ENCODE data around the gene HMCN2.

Gene HMCN2

GRCh38 chr9:130417602-130418001 lies 152.0 kb downstream of the HMCN2 start:
- DNase-seq (ENCODE audit: low spot score): no peak

DNA sequence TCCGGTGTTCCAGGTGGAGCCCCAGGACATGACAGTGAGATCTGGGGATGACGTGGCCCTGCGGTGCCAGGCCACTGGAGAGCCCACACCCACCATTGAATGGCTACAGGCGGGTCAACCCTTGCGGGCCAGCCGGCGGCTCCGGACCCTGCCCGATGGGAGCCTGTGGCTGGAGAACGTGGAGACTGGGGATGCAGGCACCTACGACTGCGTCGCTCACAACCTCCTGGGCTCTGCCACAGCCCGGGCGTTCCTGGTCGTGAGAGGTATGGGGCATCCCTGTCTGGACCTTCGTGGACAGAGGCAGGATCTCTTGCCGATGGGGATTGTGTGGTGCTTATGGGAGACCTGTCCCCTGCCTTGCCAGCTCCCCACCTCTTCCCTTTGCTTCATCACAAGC lies 153.2 kb downstream of the HMCN2 start:
- DNase-seq (ENCODE audit: low spot score): no peak

- DNase-seq (ENCODE audit: low spot score): no peak
These were observed 154.0 kb downstream of the HMCN2 start for GRCh38 chr9:130419521-130420035.

GRCh38 chr9:130421154-130421801 lies 155.7 kb downstream of the HMCN2 start:
- no peak for DNase-seq (ENCODE audit: low spot score)

DNA sequence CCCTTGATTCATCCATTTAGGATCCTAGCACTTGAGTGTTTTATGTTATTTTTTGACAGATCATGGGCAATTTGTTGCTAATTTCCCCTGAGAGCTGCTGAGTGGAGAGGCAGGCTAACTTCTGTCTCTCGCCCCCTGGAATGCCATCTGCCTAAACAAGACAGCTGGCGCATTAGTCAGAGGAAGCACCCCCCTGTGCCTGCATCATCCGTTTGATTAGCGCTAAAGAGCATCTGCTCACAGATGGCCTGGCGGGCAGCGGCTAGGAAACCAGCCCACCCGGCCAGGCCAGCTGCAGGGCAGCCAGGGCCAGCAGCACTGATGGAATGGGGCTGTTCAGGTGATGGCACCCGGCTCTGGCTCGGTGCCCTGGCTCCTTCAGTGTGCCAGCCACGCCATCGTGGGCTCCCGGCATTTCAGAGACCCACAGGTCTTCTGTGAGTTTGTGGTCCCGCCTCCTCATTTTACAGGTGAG lies 156.3 kb downstream of the HMCN2 start:
- DNase-seq (ENCODE audit: low spot score): no peak

GRCh38 chr9:130422546-130422945 lies 157.0 kb downstream of the HMCN2 start:
- DNase-seq (ENCODE audit: low spot score): no peak

- DNase-seq (ENCODE audit: low spot score): no peak
These were observed 157.7 kb downstream of the HMCN2 start for GRCh38 chr9:130423272-130423671.

DNA sequence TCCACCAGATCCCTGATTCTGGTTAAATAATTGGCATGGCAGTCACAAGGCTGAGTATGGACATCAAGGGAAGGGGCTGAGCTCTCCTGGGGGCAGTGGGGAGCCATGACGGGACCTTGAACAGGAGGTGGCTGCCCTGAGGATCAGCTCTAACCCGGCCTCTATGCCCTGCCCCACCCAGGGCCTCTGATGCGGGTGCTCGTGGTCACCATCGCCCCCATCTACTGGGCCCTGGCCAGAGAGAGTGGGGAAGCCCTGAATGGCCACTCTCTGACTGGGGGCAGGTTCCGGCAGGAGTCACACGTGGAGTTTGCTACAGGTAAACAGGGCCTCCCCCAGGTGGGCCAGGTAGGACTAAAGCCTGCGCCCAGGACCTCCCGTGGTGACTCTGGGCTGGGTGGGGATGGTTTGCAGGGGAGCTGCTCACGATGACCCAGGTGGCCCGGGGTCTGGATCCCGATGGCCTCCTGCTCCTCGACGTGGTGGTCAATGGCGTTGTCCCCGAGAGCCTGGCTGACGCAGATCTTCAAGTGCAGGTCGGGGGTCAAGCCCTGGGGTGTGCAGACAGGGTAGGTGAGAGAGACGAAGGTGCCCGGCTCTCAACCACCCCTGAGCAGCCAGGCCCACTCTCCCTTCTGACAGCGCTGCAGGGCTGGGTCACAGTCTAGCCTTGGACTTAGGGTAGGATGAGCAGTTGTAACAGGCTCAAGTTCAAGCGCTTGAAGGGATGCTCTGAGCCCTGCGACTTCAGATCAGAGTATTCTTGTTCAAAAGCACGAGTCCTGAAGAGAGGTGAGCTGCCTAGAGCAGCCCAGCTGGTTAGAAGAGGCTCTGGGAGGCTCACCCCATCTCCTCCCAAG lies 159.3 kb downstream of the HMCN2 start:
- DNase-seq (ENCODE audit: low spot score): no peak

- DNase-seq (ENCODE audit: low spot score): no peak
These were observed 160.3 kb downstream of the HMCN2 start for GRCh38 chr9:130425741-130426466.

- DNase-seq (ENCODE audit: low spot score): no peak
These were observed 160.9 kb downstream of the HMCN2 start for GRCh38 chr9:130426467-130426773.

GRCh38 chr9:130426883-130427282 lies 161.3 kb downstream of the HMCN2 start:
- DNase-seq (ENCODE audit: low spot score): peak; percentile 61

DNA sequence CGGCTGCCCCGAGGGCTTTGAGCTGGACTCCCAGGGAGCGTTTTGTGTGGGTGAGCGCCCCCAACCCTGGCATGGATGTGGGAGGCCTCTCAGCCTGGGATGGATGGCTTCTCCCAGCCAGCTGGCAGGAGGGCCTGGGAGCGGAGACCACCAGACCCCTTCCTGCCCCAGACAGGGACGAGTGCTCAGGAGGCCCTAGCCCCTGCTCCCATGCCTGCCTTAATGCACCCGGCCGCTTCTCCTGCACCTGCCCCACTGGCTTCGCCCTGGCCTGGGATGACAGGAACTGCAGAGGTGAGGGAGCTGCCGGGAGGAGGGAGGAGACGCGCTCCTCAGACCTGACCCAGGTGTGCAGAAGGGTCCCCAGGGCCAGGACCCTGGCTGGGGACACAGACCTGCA lies 161.8 kb downstream of the HMCN2 start:
- DNase-seq (ENCODE audit: low spot score): no peak

- DNase-seq (ENCODE audit: low spot score): no peak
These were observed 162.6 kb downstream of the HMCN2 start for GRCh38 chr9:130428086-130428665.

GRCh38 chr9:130429381-130429780 lies 163.8 kb downstream of the HMCN2 start:
- no peak for DNase-seq (ENCODE audit: low spot score)

DNA sequence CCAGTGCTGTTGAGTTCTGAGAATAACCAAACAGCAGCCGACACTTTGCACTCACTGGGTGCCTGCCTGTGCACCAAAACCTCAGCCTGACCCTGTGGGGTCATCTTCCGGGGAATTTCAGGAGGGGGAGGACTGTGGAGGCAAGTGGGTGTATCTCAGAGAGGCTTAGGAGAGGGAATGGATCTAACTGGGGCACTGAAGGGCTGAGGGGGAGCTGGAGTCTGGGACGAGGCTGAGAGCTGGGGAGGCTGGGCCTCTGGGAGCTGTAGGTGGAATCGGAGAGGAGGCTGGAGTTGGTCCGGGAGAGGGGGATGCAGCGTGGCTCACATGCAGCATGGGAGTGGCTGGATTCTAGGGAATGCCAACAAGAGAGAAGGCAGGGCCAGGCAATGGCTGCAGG lies 164.3 kb downstream of the HMCN2 start:
- DNase-seq (ENCODE audit: low spot score): no peak

- no peak for DNase-seq (ENCODE audit: low spot score)
These were observed 164.7 kb downstream of the HMCN2 start for GRCh38 chr9:130430232-130430631.

GRCh38 chr9:130430734-130431535 lies 165.4 kb downstream of the HMCN2 start:
- DNase-seq (ENCODE audit: low spot score): no peak

GRCh38 chr9:130431536-130432303 lies 166.2 kb downstream of the HMCN2 start:
- no peak for DNase-seq (ENCODE audit: low spot score)

DNA sequence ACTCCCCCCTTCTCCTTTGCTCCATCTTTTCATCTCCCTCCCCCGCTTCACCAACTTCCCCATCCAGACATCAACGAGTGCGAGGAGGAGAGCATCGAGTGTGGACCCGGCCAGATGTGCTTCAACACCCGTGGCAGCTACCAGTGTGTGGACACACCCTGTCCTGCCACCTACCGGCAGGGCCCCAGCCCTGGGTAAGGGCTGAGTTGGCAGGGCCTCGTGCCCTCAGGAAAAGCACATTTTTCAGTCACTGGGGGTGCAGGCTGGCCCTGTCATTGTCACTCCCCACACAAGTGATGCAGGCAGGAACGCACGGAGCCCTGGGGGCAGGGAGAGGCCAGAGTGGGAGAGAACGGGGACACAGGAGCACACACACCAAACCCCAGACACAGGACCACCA lies 166.8 kb downstream of the HMCN2 start:
- no peak for DNase-seq (ENCODE audit: low spot score)

GRCh38 chr9:130432796-130433167 lies 167.2 kb downstream of the HMCN2 start:
- DNase-seq (ENCODE audit: low spot score): no peak
